H1 (cell line): Measurements from ENCODE around the gene TMEM127. TPM values are rescaled to one million over a fixed set of nuclear protein-coding genes. Genes with fewer than 3 reads are reported as not detected.

Experiments used
- ATF2 ChIP-seq: IDR thresholded peaks from 2 replicates; pipeline ENCODE4 v1.6.1; 2012; ENCODE audit warnings: low read length, inconsistent platforms
- ATF3 ChIP-seq: IDR thresholded peaks from 2 replicates; pipeline ENCODE4 v1.6.1; 2011; ENCODE audit warnings: low read depth, mild to moderate bottlenecking, low read length; ENCODE audit not compliant: insufficient read depth
- BACH1 ChIP-seq: IDR thresholded peaks from 2 replicates; pipeline ENCODE4 v1.6.1; 2012; ENCODE audit warnings: low read length, improper control_type of control experiment
- CHD1 ChIP-seq: IDR thresholded peaks from 2 replicates; pipeline ENCODE4 v1.6.1; 2012; ENCODE audit warnings: low read depth, low read length, improper control_type of control experiment
- CTCF ChIP-seq, 3 experiments: IDR thresholded peaks; 1 replicate in 2 of 3; 2 replicates in 1 of 3; pipeline versions ENCODE4 v1.5.1 to v1.6.1; 2011; ENCODE audit warnings: low read length in 3 of 3, mild to moderate bottlenecking in 3 of 3, inconsistent platforms in 2 of 3, low read depth in 1 of 3, moderate library complexity in 1 of 3; ENCODE audit not compliant: insufficient read depth in 1 of 3; ENCODE audit errors: control extremely low read depth in 1 of 3
- EZH2 ChIP-seq: fragments of 200-600 bp; sonication (generic); IDR thresholded peaks from 2 replicates; pipeline ENCODE4 v1.7.1; 2012; ENCODE audit warnings: low read depth, mild to moderate bottlenecking, moderate library complexity, low read length, inconsistent platforms; ENCODE audit not compliant: severe bottlenecking
- FOSL1 ChIP-seq: IDR thresholded peaks from 2 replicates; pipeline ENCODE4 v1.6.1; 2011; ENCODE audit warnings: mild to moderate bottlenecking, low read depth, low read length, moderate library complexity; ENCODE audit not compliant: insufficient read depth
- HDAC6 ChIP-seq: IDR thresholded peaks from one replicate; pipeline ENCODE4 v1.7.1; 2012; ENCODE audit warnings: low read depth, mild to moderate bottlenecking, inconsistent platforms, low read length, moderate library complexity
- JUND ChIP-seq: IDR thresholded peaks from 2 replicates; pipeline ENCODE4 v1.6.1; 2011; ENCODE audit warnings: mild to moderate bottlenecking, improper control_type of control experiment, low read length
- KDM5A ChIP-seq: fragments of 200-600 bp; IDR thresholded peaks from 2 replicates; pipeline ENCODE4 v1.7.1; 2012; ENCODE audit warnings: mild to moderate bottlenecking, low read length, inconsistent platforms, mixed read lengths
- MAFK ChIP-seq: IDR thresholded peaks from 2 replicates; pipeline ENCODE4 v1.6.1; 2012; ENCODE audit warnings: low read depth, mild to moderate bottlenecking, improper control_type of control experiment, low read length
- NRF1 ChIP-seq: IDR thresholded peaks from 2 replicates; pipeline ENCODE4 v1.6.1; 2011; ENCODE audit warnings: mild to moderate bottlenecking, low read depth, low read length, improper control_type of control experiment
- SIRT6 ChIP-seq: IDR thresholded peaks from one replicate; pipeline ENCODE4 v1.7.1; 2012; ENCODE audit warnings: low read length, inconsistent platforms
- SP4 ChIP-seq: IDR thresholded peaks from 2 replicates; pipeline ENCODE4 v1.6.1; 2012; ENCODE audit warnings: low read length, inconsistent platforms
- SRF ChIP-seq: IDR thresholded peaks from 2 replicates; pipeline ENCODE4 v1.6.1; 2011; ENCODE audit warnings: mild to moderate bottlenecking, low read depth, low read length, moderate library complexity
- TBP ChIP-seq: IDR thresholded peaks from 2 replicates; pipeline ENCODE4 v1.6.1; 2011; ENCODE audit warnings: low read depth, low read length, improper control_type of control experiment
- TEAD4 ChIP-seq: IDR thresholded peaks from 2 replicates; pipeline ENCODE4 v1.6.1; 2012; ENCODE audit warnings: low read depth, low read length, inconsistent platforms, mixed read lengths
- USF2 ChIP-seq: IDR thresholded peaks from 2 replicates; pipeline ENCODE4 v1.6.1; 2011; ENCODE audit warnings: low read length, improper control_type of control experiment
- YY1 ChIP-seq: IDR thresholded peaks from 2 replicates; pipeline ENCODE4 v1.6.1; 2011; ENCODE audit warnings: low read depth, mild to moderate bottlenecking, low read length
- polyA plus RNA-seq, 7 experiments: library from polyadenylated mRNA; depleted of rRNA in 3 of 7; stranded (reverse) in 5 of 7; unstranded in 2 of 7; fragments of >200 nt in 5 of 7; fragments of 200-250 nt in 2 of 7; gene quantifications; 1 replicate in 5 of 7; 2 replicates in 1 of 7; 4 replicates in 1 of 7; pipeline versions ENCODE4 v1.2.1 to v1.2.3, GENCODE V29; 2011 to 2013; ENCODE audit warnings: missing spikeins in 2 of 7, mixed read lengths in 2 of 7
- total RNA-seq: library from RNA; stranded (reverse); fragmentation: NEBNext Ultra II Directional; extraction: Animal tissue kit (Norgen Biotek cat#: 25700); gene quantifications from 2 replicates; pipeline ENCODE4 v1.2.1, GENCODE V29; 2021

Gene TMEM127
- total and polyA plus RNA-seq, 2 of the 8 experiments (the other 6 are each of a cell fraction or from before 2014, with no cell fraction given): 25.0 to 41.0 TPM

- TF ChIP-seq MAFK (no peak; the same call in 1 of the 2 replicates), CHD1 (no peak), SIRT6 (no peak), USF2 (no peak), SRF (no peak), EZH2 (no peak), BACH1 (no peak), FOSL1 (no peak), KDM5A (no peak; the same call in 1 of the 2 replicates), HDAC6 (no peak), ATF2 (no peak), ATF3 (no peak), TBP (peak; percentile 83), NRF1 (no peak), TEAD4 (0 out of 2 replicates have a peak, but pooled peaks have one; percentile 3), JUND (no peak), YY1 (peak; percentile 82), SP4 (no peak), CTCF (IDR thresholded peaks at IDR 0.05; ENCODE audit: control extremely low read depth in 1 of 3, insufficient read depth in 1 of 3, low read depth in 1 of 3, low read length in 3 of 3) (no peak)
Measured at GRCh38 chr2:96305091-96305978, 39.5 kb upstream of the TMEM127 start, which contains the start of gene SNRNP200 (continued).
